ENCODE data around the gene PDIA5.

Gene PDIA5

GRCh38 chr3:123085293-123085931, 18.6 kb downstream of the PDIA5 start:
- DNase-seq (ENCODE audit: low spot score), result no peak
- TF ChIP-seq CTCF (IDR thresholded peaks at IDR 0.05; ENCODE audit: extremely low read depth, missing control alignments), result no peak

DNA sequence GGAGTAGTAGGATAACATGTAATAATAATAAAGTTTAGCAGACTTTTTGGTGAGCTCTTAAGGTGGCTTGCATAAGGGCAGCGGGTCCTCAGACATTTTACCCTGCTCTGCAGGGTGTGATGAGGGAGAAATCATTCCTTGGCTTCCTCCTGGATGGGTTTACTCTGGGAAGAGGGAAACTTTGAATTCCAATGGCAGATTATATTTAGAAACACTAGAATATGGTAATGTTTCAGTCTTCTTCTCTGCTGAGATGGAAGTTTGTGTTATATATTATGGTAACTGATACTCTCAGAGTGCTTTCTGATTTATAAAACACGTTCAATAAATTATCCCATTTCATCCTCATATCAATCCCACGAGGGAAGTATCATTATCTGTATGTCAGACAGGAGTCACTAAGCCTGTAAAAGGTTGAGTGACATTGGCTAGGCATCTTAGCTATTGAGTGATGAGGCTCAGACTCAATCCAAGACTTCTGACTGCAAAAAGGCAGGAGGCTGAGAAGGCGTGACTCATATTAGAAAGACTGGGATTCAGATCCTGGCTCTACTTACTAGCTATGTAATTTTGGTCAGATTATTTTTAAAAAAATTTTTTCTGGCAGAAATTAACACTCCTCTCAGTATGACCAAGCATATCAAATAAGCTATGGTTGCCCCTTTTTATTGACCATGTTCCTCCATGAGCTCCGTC, 19.3 kb downstream of the PDIA5 start:
- no peak for TF ChIP-seq CTCF (IDR thresholded peaks at IDR 0.05; ENCODE audit: extremely low read depth, missing control alignments)
- DNase-seq (ENCODE audit: low spot score), result no peak

DNA sequence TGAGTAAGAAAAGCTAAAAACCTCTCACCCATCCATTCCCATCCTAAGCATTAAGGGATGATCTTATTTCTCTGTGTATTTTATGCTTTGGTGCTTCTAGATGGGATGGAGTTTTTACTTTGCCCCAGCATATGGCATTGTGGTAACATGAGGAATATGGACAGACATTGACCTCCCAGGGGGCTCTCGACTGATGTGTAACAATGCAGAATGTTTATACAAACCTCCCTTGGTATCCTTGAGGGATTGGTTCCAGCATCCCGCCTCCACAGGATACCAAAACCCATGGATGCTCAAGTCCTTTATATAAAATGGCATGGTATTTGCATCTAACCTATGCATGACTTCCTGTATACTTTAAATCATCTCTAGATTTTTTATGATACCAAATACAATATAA, 21.6 kb downstream of the PDIA5 start:
- TF ChIP-seq CTCF (IDR thresholded peaks at IDR 0.05; ENCODE audit: extremely low read depth, missing control alignments), result no peak
- DNase-seq (ENCODE audit: low spot score), result no peak

DNA sequence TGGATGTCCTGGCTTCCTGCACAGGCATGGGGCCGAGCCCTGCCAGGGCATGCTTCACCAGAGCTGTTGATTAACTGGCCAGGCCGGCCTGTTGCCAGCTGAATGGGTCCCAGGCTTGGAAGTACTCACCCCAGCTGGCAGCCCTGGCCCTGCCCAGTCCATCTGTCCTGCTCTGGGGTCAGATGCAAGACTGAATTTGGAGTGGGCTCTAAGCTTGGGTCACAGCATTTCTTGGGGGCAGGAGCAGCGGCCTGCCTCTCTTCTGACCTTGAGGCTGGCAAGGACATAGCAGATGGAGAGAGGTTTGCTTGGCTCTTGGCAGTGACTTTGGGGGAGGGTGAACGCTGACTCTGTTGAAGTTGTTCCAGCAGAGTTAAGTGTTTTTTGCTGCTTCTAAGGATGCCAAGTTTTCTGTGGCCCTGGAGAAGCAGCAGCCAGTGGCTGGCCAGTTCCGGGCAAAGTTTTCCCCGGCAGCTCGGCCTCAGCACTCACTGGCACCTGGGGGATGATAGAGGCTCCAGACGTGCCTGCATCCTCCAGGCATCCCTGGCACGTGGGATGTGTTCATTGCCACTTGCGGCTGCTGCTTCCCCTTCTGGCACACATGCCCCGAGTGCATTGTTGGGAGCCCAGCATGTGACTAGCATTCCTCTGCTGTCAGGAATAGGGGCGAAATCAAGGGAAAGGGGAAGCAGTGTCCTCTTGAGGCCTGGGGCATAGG, 22.9 kb downstream of the PDIA5 start:
- no peak for DNase-seq (ENCODE audit: low spot score)
- no peak for TF ChIP-seq CTCF (IDR thresholded peaks at IDR 0.05; ENCODE audit: extremely low read depth, missing control alignments)

DNA sequence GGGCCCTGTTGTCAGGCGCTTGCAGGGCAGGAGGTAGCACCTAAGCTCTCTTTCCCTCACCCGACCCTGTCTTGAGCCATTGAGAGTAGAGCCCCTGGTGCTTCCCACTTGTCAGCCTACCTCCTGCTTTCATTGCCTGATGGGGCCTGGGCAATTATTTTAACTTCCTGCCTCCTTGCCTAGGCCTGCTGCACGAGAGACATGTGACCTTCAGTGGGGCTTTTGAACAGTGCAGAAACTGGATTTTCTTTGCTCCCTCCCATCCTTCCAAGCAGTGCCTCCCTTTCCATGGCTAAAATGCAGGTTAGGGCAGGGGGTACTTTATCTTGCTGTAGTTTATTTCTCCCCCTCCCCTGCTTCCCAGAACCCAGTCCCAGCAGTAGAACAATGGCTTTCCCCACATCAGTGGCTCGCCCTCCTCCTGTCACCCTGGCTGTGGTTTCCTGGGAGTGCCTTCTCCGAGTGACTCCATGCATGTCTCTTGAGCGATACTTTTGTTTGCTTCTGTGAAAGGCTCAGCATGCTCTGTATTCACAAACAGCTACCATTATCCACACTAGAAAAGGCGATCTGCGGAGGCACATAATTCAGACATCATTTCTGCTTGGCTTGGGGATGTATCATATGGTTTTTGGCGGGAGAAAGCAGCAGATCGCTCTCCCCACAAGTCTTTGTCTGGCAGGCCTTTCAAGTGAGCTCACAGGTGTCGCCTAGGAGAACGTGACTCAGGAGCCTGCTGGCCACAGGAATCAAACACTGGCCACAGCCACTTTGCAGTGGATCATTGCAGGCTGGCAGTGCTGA, 24.1 kb downstream of the PDIA5 start:
- no peak for DNase-seq (ENCODE audit: low spot score)
- no peak for TF ChIP-seq CTCF (IDR thresholded peaks at IDR 0.05; ENCODE audit: extremely low read depth, missing control alignments)

GRCh38 chr3:123092243-123092642, 25.4 kb downstream of the PDIA5 start:
- TF ChIP-seq CTCF (IDR thresholded peaks at IDR 0.05; ENCODE audit: extremely low read depth, missing control alignments), result no peak
- DNase-seq (ENCODE audit: low spot score), result no peak

All from GM20000 (cell line).